HEK293 (cell line): ENCODE measurements around the gene ASTN2.

Source experiments
- CTCF ChIA-PET: fragments of 350-600 bp; formaldehyde crosslinking; extraction: SDS; loops from one replicate; lab custom pipeline; 2021; ENCODE audit warnings: antibody characterized with exemption; lab: Yijun Ruan, JAX
- POLR2A ChIA-PET: fragments of 300-600 bp; formaldehyde crosslinking; extraction: SDS; loops from one replicate; lab custom pipeline; 2020; ENCODE audit warnings: antibody characterized with exemption, inconsistent platforms; lab: Yijun Ruan, JAX
- H3K27ac ChIP-seq: fragments of 200-500 bp; sonication (Bioruptor generic); 2 replicates; pipeline ENCODE4 v1.5.1; 2014; ENCODE audit warnings: low read depth, low read length, control low read depth, inconsistent platforms; ENCODE audit errors: extremely low read depth
- H3K36me3 ChIP-seq, 2 experiments: fragments of 200-500 bp in 1 of 2; sonication (Bioruptor generic) in 1 of 2; 1 replicate in 1 of 2; 2 replicates in 1 of 2; pipeline ENCODE4 v1.5.1; 2014 to 2017; ENCODE audit warnings: inconsistent platforms in 2 of 2, low read length in 2 of 2; ENCODE audit not compliant: control insufficient read depth in 2 of 2, insufficient read depth in 1 of 2
- H3K4me1 ChIP-seq: fragments of 200-500 bp; sonication (Bioruptor generic); 2 replicates; pipeline ENCODE4 v1.5.1; 2014; ENCODE audit warnings: mild to moderate bottlenecking, low read length, inconsistent platforms; ENCODE audit not compliant: control insufficient read depth, insufficient read depth
- H3K4me3 ChIP-seq: 2 replicates; pipeline ENCODE4 v1.5.1; 2011; ENCODE audit warnings: low read depth, mild to moderate bottlenecking, control low read depth, low read length, moderate library complexity
- H3K9me3 ChIP-seq: fragments of 200-500 bp; sonication (Bioruptor generic); 2 replicates; pipeline ENCODE4 v1.5.1; 2014; ENCODE audit warnings: low read depth, low read length, inconsistent platforms; ENCODE audit not compliant: control insufficient read depth, insufficient read depth
- CTCF ChIP-seq: fragments of 450-650 bp; formaldehyde crosslinking; IDR thresholded peaks from 2 replicates; pipeline ENCODE4 v1.5.1; 2016; ENCODE audit warnings: missing biosample characterization, missing genetic modification characterization
- HOXC10 ChIP-seq: sonication (generic); formaldehyde crosslinking; IDR thresholded peaks from 2 replicates; pipeline ENCODE4 v1.8.1; 2023; ENCODE audit warnings: mild to moderate bottlenecking, missing genetic modification reagents
- KLF16 ChIP-seq: fragments of 450-650 bp; formaldehyde crosslinking; IDR thresholded peaks from 2 replicates; pipeline ENCODE4 v1.5.1; 2017; ENCODE audit warnings: missing biosample characterization, missing genetic modification characterization
- KLF17 ChIP-seq: fragments of 450-650 bp; formaldehyde crosslinking; IDR thresholded peaks from 2 replicates; pipeline ENCODE4 v1.5.1; 2016; ENCODE audit warnings: missing biosample characterization, missing genetic modification characterization
- OVOL3 ChIP-seq: fragments of 450-650 bp; formaldehyde crosslinking; IDR thresholded peaks from 2 replicates; pipeline ENCODE4 v1.5.1; 2016; ENCODE audit warnings: missing biosample characterization, missing genetic modification characterization
- SALL2 ChIP-seq: fragments of 450-650 bp; formaldehyde crosslinking; IDR thresholded peaks from 2 replicates; pipeline ENCODE4 v1.5.0; 2017; ENCODE audit warnings: missing biosample characterization, mild to moderate bottlenecking, missing genetic modification characterization, borderline replicate concordance
- SP3 ChIP-seq: fragments of 450-650 bp; formaldehyde crosslinking; IDR thresholded peaks from 2 replicates; pipeline ENCODE4 v1.5.1; 2016; ENCODE audit warnings: missing biosample characterization, missing genetic modification characterization
- YY1 ChIP-seq: fragments of 450-650 bp; formaldehyde crosslinking; IDR thresholded peaks from 2 replicates; pipeline ENCODE4 v1.5.1; 2018; ENCODE audit warnings: missing biosample characterization, missing genetic modification characterization
- ZBTB48 ChIP-seq: fragments of 450-650 bp; formaldehyde crosslinking; IDR thresholded peaks from 2 replicates; pipeline ENCODE4 v1.5.1; 2016; ENCODE audit warnings: missing biosample characterization, missing genetic modification characterization
- ZNF121 ChIP-seq: fragments of 450-650 bp; formaldehyde crosslinking; IDR thresholded peaks from 2 replicates; pipeline ENCODE4 v1.5.1; 2016; ENCODE audit warnings: missing biosample characterization, missing genetic modification characterization
- ZNF184 ChIP-seq: fragments of 450-650 bp; IDR thresholded peaks from 2 replicates; pipeline ENCODE4 v1.5.1; 2018; ENCODE audit warnings: missing biosample characterization, mild to moderate bottlenecking, missing genetic modification characterization
- ZNF280D ChIP-seq: fragments of 450-650 bp; formaldehyde crosslinking; IDR thresholded peaks from 2 replicates; pipeline ENCODE4 v1.5.1; 2016; ENCODE audit warnings: missing biosample characterization, missing genetic modification characterization
- ZNF341 ChIP-seq: fragments of 450-650 bp; formaldehyde crosslinking; IDR thresholded peaks from 2 replicates; pipeline ENCODE4; 2016; ENCODE audit warnings: low read depth, missing biosample characterization, missing genetic modification characterization
- ZNF404 ChIP-seq: fragments of 450-650 bp; formaldehyde crosslinking; IDR thresholded peaks from 2 replicates; pipeline ENCODE4 v1.5.1; 2017; ENCODE audit warnings: missing biosample characterization, missing genetic modification characterization
- ZNF501 ChIP-seq: fragments of 450-650 bp; formaldehyde crosslinking; IDR thresholded peaks from 2 replicates; pipeline ENCODE4 v1.5.1; 2016; ENCODE audit warnings: missing biosample characterization, missing genetic modification characterization
- ZNF518A ChIP-seq: fragments of 450-650 bp; formaldehyde crosslinking; conservative IDR thresholded peaks from 2 replicates; pipeline ENCODE4 v1.5.1; 2016; ENCODE audit warnings: low read depth, missing biosample characterization, missing genetic modification characterization
- ZNF529 ChIP-seq: fragments of 450-650 bp; formaldehyde crosslinking; IDR thresholded peaks from 2 replicates; pipeline ENCODE4 v1.5.1; 2017; ENCODE audit warnings: missing genetic modification characterization, missing biosample characterization; ENCODE audit not compliant: insufficient replicate concordance
- ZNF555 ChIP-seq: fragments of 450-650 bp; formaldehyde crosslinking; conservative IDR thresholded peaks from 2 replicates; pipeline ENCODE4 v1.5.1; 2017; ENCODE audit warnings: missing biosample characterization, mild to moderate bottlenecking, missing genetic modification characterization, inconsistent platforms
- ZNF561 ChIP-seq: fragments of 450-650 bp; IDR thresholded peaks from 2 replicates; pipeline ENCODE4 v1.5.1; 2018; ENCODE audit warnings: missing biosample characterization, missing genetic modification characterization, borderline replicate concordance
- ZNF629 ChIP-seq: fragments of 450-650 bp; formaldehyde crosslinking; IDR thresholded peaks from 2 replicates; pipeline ENCODE4 v1.5.1; 2017; ENCODE audit warnings: missing biosample characterization, missing genetic modification characterization
- ZNF645 ChIP-seq: fragments of 450-650 bp; formaldehyde crosslinking; IDR thresholded peaks from 2 replicates; pipeline ENCODE4; 2016; ENCODE audit warnings: missing biosample characterization, missing genetic modification characterization
- ZNF670 ChIP-seq: fragments of 450-650 bp; formaldehyde crosslinking; IDR thresholded peaks from 2 replicates; pipeline ENCODE4 v1.5.1; 2016; ENCODE audit warnings: missing biosample characterization, missing genetic modification characterization, low read depth
- ZNF677 ChIP-seq: fragments of 450-650 bp; IDR thresholded peaks from 2 replicates; pipeline ENCODE4 v1.5.0; 2018; ENCODE audit warnings: missing biosample characterization, mild to moderate bottlenecking, missing genetic modification characterization, moderate library complexity
- ZNF777 ChIP-seq: fragments of 450-650 bp; formaldehyde crosslinking; IDR thresholded peaks from 2 replicates; pipeline ENCODE4 v1.5.1; 2017; ENCODE audit warnings: missing biosample characterization, missing genetic modification characterization, borderline replicate concordance

Gene ASTN2

GRCh38 chr9:116414374-116414773 is 1000.5 kb downstream of the ASTN2 start:
- CTCF ChIA-PET: interaction anchor here (0.7 kb wide), 1 partner anchor 265 kb away, joined by 3 read pairs; no protein-coding TSS in a partner anchor
- no peaks in the 10 kb centered on the region for H3K4me1 ChIP-seq
- TF ChIP-seq ZNF121 (no peak), ZNF777 (tag by site-specific recombination) (no peak), ZNF561 (tag by site-specific recombination) (no peak), ZNF677 (tag by site-specific recombination) (no peak), ZNF670 (tag by site-specific recombination) (no peak), ZNF629 (tag by site-specific recombination) (no peak), ZNF184 (tag by site-specific recombination) (no peak), SALL2 (no peak), ZNF501 (tag by site-specific recombination) (no peak), ZNF404 (tag by site-specific recombination) (no peak), ZNF280D (tag by site-specific recombination) (no peak), YY1 (tag by site-specific recombination) (no peak), ZBTB48 (no peak), SP3 (tag by site-specific recombination) (no peak), HOXC10 (CRISPR knock-in tag) (no peak)
- POLR2A ChIA-PET: no interaction called here
- H3K36me3 ChIP-seq: no peaks in the 10 kb centered on the region
- no peaks in the 10 kb centered on the region for H3K9me3 ChIP-seq
- H3K27ac ChIP-seq: no peak overlapping the region
- no peak overlapping the region for H3K4me3 ChIP-seq

GRCh38 chr9:116411506-116411905 is 1003.4 kb downstream of the ASTN2 start:
- Histone ChIP-seq H3K36me3 (no peaks in the 10 kb centered on the region), H3K4me1 (no peaks in the 10 kb centered on the region), H3K9me3 (no peaks in the 10 kb centered on the region), H3K27ac (no peak overlapping the region), H3K4me3 (no peak overlapping the region)
- ChIA-PET CTCF (no interaction called here), POLR2A (no interaction called here)
- TF ChIP-seq ZNF518A: no peak
- no peak for TF ChIP-seq ZNF341 (tag by site-specific recombination)
- TF ChIP-seq ZNF777 (tag by site-specific recombination): no peak
- no peak for TF ChIP-seq CTCF (tag by site-specific recombination)
- TF ChIP-seq SP3 (tag by site-specific recombination): no peak
- no peak for TF ChIP-seq KLF17 (tag by site-specific recombination)
- no peak for TF ChIP-seq KLF16 (tag by site-specific recombination)
- no peak for TF ChIP-seq OVOL3 (tag by site-specific recombination)
- TF ChIP-seq ZNF529 (tag by site-specific recombination): no peak
- no peak for TF ChIP-seq ZNF555 (tag by site-specific recombination)
- no peak for TF ChIP-seq ZNF645 (tag by site-specific recombination)
- TF ChIP-seq ZNF629 (tag by site-specific recombination): no peak
